ENCODE data around the gene NES. TPM values are rescaled to one million over a fixed set of nuclear protein-coding genes. Genes with fewer than 3 reads are reported as not detected.

NES gene
- total RNA-seq, 2 donors from 2014 or later, result 65.8 to 103 TPM

- Histone ChIP-seq H3K9ac (ENCODE audit: extremely low read depth, low read length, poor library complexity, severe bottlenecking) (no peak overlapping the region), H3K4me1 (ENCODE audit: control insufficient read depth, insufficient read depth, low read length) (peaks cover 19% of the 10 kb centered on the region), H3K4me3 (ENCODE audit: low read length) (no peak overlapping the region), H3K9me3 (ENCODE audit: control insufficient read depth, low read length) (no peaks in the 10 kb centered on the region), H3K27ac (ENCODE audit: low read depth, low read length) (peak overlapping the region; percentile 85), H3K36me3 (ENCODE audit: control insufficient read depth, insufficient read depth, low read length) (no peaks in the 10 kb centered on the region), H3K27me3 (ENCODE audit: control insufficient read depth, insufficient read depth, low read length, poor library complexity, severe bottlenecking) (peaks cover 45% of the 10 kb centered on the region)
- peak; percentile 99 for TF ChIP-seq CTCF (conservative IDR thresholded peaks at IDR 0.05)
- Mint-ChIP-seq H3K4me3 (no peak overlapping the region), H3K36me3 (ENCODE audit: low read depth) (no peaks in the 10 kb centered on the region), H3K4me1 (peaks cover 57% of the 10 kb centered on the region), H3K27ac (peak overlapping the region; percentile 97), H3K27me3 (ENCODE audit: insufficient read depth) (peaks cover 46% of the 10 kb centered on the region), H3K9me3 (no peaks in the 10 kb centered on the region)
- peak; percentile 99 for DNase-seq
- WGBS, 2 experiments (ENCODE audit: insufficient coverage in 1 of 2, insufficient read length in 1 of 2), result 27 to 50% methylated on average over 17 to 38 of the region's 38 CpGs
Observed at GRCh38 chr1:156659988-156660751, 17.0 kb downstream of the NES start.

GRCh38 chr1:156659661-156659987, 17.6 kb downstream of the NES start:
- Mint-ChIP-seq H3K36me3 (ENCODE audit: low read depth) (no peaks in the 10 kb centered on the region), H3K9me3 (no peaks in the 10 kb centered on the region), H3K27ac (peak overlapping the region; percentile 16), H3K4me1 (peaks cover 54% of the 10 kb centered on the region), H3K27me3 (ENCODE audit: insufficient read depth) (peaks cover 51% of the 10 kb centered on the region), H3K4me3 (no peak overlapping the region)
- H3K27me3 ChIP-seq (ENCODE audit: control insufficient read depth, insufficient read depth, low read length, poor library complexity, severe bottlenecking), result peaks cover 51% of the 10 kb centered on the region
- no peak overlapping the region for H3K27ac ChIP-seq (ENCODE audit: low read depth, low read length)
- H3K4me1 ChIP-seq (ENCODE audit: control insufficient read depth, insufficient read depth, low read length), result peaks cover 19% of the 10 kb centered on the region
- WGBS, 2 experiments (ENCODE audit: insufficient coverage in 1 of 2, insufficient read length in 1 of 2), result 36 to 43% methylated on average over 1 to 6 of the region's 6 CpGs
- no peak for DNase-seq
- no peaks in the 10 kb centered on the region for H3K36me3 ChIP-seq (ENCODE audit: control insufficient read depth, insufficient read depth, low read length)
- H3K9me3 ChIP-seq (ENCODE audit: control insufficient read depth, low read length), result no peaks in the 10 kb centered on the region
- no peak for TF ChIP-seq CTCF (conservative IDR thresholded peaks at IDR 0.05)
- H3K4me3 ChIP-seq (ENCODE audit: low read length), result no peak overlapping the region
- H3K9ac ChIP-seq (ENCODE audit: extremely low read depth, low read length, poor library complexity, severe bottlenecking), result no peak overlapping the region

DNA sequence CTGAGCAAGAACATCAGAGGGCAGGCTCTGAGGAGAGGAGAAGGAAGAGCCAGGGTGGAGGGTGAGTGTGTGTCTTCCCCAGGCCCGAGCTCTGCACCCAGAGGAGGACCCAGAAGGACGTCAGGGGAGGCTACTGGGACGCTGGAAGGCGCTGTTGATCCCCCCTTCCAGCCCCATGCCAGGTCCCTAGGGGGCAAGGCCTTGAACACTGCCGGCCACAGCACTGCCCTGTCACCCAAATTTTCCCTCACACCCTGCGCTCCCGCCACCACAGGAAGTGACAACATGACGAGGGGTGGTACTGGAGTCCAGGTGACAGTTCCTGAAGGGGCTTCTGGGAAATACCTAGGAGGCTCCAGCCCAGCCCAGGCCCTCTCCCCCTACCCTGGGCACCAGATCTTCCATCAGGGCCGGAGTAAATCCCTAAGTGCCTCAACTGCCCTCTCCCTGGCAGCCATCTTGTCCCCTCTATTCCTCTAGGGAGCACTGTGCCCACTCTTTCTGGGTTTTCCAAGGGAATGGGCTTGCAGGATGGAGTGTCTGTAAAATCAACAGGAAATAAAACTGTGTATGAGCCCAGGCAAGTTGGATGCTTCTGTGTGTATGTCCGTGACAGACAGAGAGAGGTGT, 18.1 kb downstream of the NES start:
- Mint-ChIP-seq H3K4me1 (peaks cover 48% of the 10 kb centered on the region), H3K27ac (peak overlapping the region; percentile 52), H3K4me3 (no peak overlapping the region), H3K36me3 (ENCODE audit: low read depth) (no peaks in the 10 kb centered on the region), H3K9me3 (no peaks in the 10 kb centered on the region), H3K27me3 (ENCODE audit: insufficient read depth) (peaks cover 57% of the 10 kb centered on the region)
- Histone ChIP-seq H3K36me3 (ENCODE audit: control insufficient read depth, insufficient read depth, low read length) (no peaks in the 10 kb centered on the region), H3K4me3 (ENCODE audit: low read length) (no peak overlapping the region), H3K4me1 (ENCODE audit: control insufficient read depth, insufficient read depth, low read length) (peaks cover 16% of the 10 kb centered on the region), H3K27ac (ENCODE audit: low read depth, low read length) (no peak overlapping the region), H3K27me3 (ENCODE audit: control insufficient read depth, insufficient read depth, low read length, poor library complexity, severe bottlenecking) (peaks cover 56% of the 10 kb centered on the region), H3K9me3 (ENCODE audit: control insufficient read depth, low read length) (no peaks in the 10 kb centered on the region), H3K9ac (ENCODE audit: extremely low read depth, low read length, poor library complexity, severe bottlenecking) (no peak overlapping the region)
- WGBS, 2 experiments (ENCODE audit: insufficient coverage in 1 of 2, insufficient read length in 1 of 2), result 84 to 87% methylated on average over 4 to 10 of the region's 10 CpGs
- no peak for TF ChIP-seq CTCF (conservative IDR thresholded peaks at IDR 0.05)
- peak; percentile 57 for DNase-seq

Data from endodermal cell (in vitro differentiated cells).